ENCODE measurements around the gene LCN6. TPM values are rescaled to one million over a fixed set of nuclear protein-coding genes. Genes with fewer than 3 reads are reported as not detected.

Gene LCN6
- total and polyA plus RNA-seq, 10 of the 15 experiments (the other 5 are each of a cell fraction or from before 2014, with no cell fraction given) = not detected

GRCh38 chr9:136774416-136775045 lies 26.2 kb upstream of the LCN6 start:
- H3K79me2 ChIP-seq (ENCODE audit: control insufficient read depth, insufficient read depth, low read length) = no peaks in the 10 kb centered on the region
- H3K27ac ChIP-seq (ENCODE audit: control insufficient read depth, insufficient read depth) = no peak overlapping the region
- no TSS peak for BruUV-seq (replicated peaks)
- CTCF ChIA-PET = interaction anchor here (9.3 kb wide), 1 partner anchor 9 kb away, joined by 163 read pairs; no protein-coding TSS in a partner anchor
- no peak for DNase-seq (ENCODE audit: low read depth, low spot score)
- intact Hi-C loops (cut with micrococcal nuclease; ENCODE audit: unreplicated experiment) (no loop called here), in situ Hi-C loops (cut with MboI) (no loop called here)
- no peak for FAIRE-seq
- POLR2A ChIA-PET = no interaction called here
- no peaks in the 10 kb centered on the region; a peak in 1 of 4 replicates for H3K27me3 ChIP-seq (replicated peaks in 1 of 2; ENCODE audit: control insufficient read depth in 2 of 2, insufficient read depth in 2 of 2, low read length in 1 of 2)
- no peak overlapping the region for H3K4me3 ChIP-seq
- no peak overlapping the region for H2AFZ ChIP-seq (ENCODE audit: control insufficient read depth, low read depth, low read length)
- no peak for ATAC-seq
- no peak overlapping the region for H3K4me2 ChIP-seq (ENCODE audit: control insufficient read depth, insufficient read depth)
- RAD21 ChIA-PET (ENCODE audit: unreplicated experiment) = no interaction called here
- 48% methylated on average over 12 of the region's 12 CpGs for WGBS (ENCODE audit: insufficient coverage, insufficient replicate concordance, low lambda C conversion rate, missing lambda C conversion rate)
- H3K9ac ChIP-seq (ENCODE audit: control insufficient read depth, insufficient read depth, low read length) = no peak overlapping the region
- no peaks in the 10 kb centered on the region for H3K36me3 ChIP-seq (ENCODE audit: control insufficient read depth in 2 of 2, insufficient read depth in 2 of 2, low read length in 1 of 2)
- SMC1A ChIA-PET (ENCODE audit: uncharacterized antibody, unreplicated experiment) = no interaction called here
- H3K4me1 ChIP-seq (ENCODE audit: control insufficient read depth, insufficient read depth, low read length) = no peaks in the 10 kb centered on the region
- no peak for TF ChIP-seq NBN (IDR thresholded peaks at IDR 0.05)
- H3K9me3 ChIP-seq (replicated peaks; ENCODE audit: control insufficient read depth, insufficient read depth, low read length) = peaks cover 6% of the 10 kb centered on the region; the same call in 2 of the 3 replicates
- no peaks in the 10 kb centered on the region for H4K20me1 ChIP-seq (ENCODE audit: control insufficient read depth, insufficient read depth)

DNA sequence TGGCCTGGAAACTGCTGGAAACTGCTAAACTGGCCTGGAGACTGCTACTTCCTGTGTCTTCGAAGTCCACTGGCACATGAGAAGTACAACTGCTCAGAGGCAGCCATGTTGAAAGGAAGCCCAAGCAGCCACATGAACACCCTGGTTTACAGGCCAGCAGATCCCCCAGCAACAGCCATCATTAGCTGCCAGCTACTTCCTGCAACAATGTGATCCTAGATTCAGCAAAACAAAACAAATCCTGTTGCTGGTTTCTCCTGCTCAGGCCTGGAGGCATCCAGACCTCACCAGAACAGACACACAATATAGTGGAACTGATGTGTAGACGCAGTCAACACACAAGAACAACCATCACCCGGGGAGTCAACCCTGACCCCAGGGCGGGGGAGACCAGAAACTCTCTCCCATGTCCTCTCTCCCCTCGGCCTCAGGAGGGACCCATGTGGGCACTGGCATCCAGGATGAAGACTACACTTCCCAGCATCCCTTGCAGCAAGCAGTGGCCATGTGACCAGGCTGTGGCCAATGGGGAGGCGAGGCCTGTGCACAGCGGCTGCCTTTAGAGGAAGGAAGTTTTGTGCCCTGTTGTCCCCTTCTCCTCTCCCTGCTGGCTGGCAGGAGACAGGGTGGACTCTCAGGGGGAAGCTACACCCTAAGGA lies 25.2 kb upstream of the LCN6 start:
- ChIA-PET SMC1A (ENCODE audit: uncharacterized antibody, unreplicated experiment) (no interaction called here), CTCF (interaction anchor here (0.8 to 9.3 kb wide), 2 partner anchors 10 to 15 kb away, joined by 4 to 163 read pairs; partner anchors contain the start of gene LCN8), RAD21 (ENCODE audit: unreplicated experiment) (no interaction called here), POLR2A (no interaction called here)
- Histone ChIP-seq H3K4me3 (no peak overlapping the region), H3K36me3 (ENCODE audit: control insufficient read depth in 2 of 2, insufficient read depth in 2 of 2, low read length in 1 of 2) (no peaks in the 10 kb centered on the region), H3K9ac (ENCODE audit: control insufficient read depth, insufficient read depth, low read length) (no peak overlapping the region), H3K27ac (ENCODE audit: control insufficient read depth, insufficient read depth) (no peak overlapping the region), H3K27me3 (replicated peaks in 1 of 2; ENCODE audit: control insufficient read depth in 2 of 2, insufficient read depth in 2 of 2, low read length in 1 of 2) (no peaks in the 10 kb centered on the region; a peak in 1 of 4 replicates), H4K20me1 (ENCODE audit: control insufficient read depth, insufficient read depth) (no peaks in the 10 kb centered on the region), H2AFZ (ENCODE audit: control insufficient read depth, low read depth, low read length) (peak overlapping the region; percentile 89), H3K4me2 (ENCODE audit: control insufficient read depth, insufficient read depth) (no peak overlapping the region), H3K9me3 (replicated peaks; ENCODE audit: control insufficient read depth, insufficient read depth, low read length) (peaks cover 6% of the 10 kb centered on the region; the same call in 2 of the 3 replicates), H3K4me1 (ENCODE audit: control insufficient read depth, insufficient read depth, low read length) (no peaks in the 10 kb centered on the region), H3K79me2 (ENCODE audit: control insufficient read depth, insufficient read depth, low read length) (no peaks in the 10 kb centered on the region)
- FAIRE-seq (no peak), ATAC-seq (peak; percentile 92), DNase-seq (ENCODE audit: low read depth, low spot score) (no peak)
- 35% methylated on average over 7 of the region's 7 CpGs for WGBS (ENCODE audit: insufficient coverage, insufficient replicate concordance, low lambda C conversion rate, missing lambda C conversion rate)
- BruUV-seq (replicated peaks) = no TSS peak
- TF ChIP-seq SMAD1 (IDR thresholded peaks at IDR 0.05; ENCODE audit: low read depth, partially characterized antibody) (no peak), NFIC (IDR thresholded peaks at IDR 0.05; ENCODE audit: low read depth, low read length) (no peak), ATF3 (IDR thresholded peaks at IDR 0.05; ENCODE audit: borderline replicate concordance, extremely low read depth, low read depth, low read length) (peak; percentile 70; the same call in 1 of the 2 replicates), CBX5 (IDR thresholded peaks at IDR 0.05; ENCODE audit: low read depth) (0 out of 2 replicates have a peak, but pooled peaks have one; percentile 24), ESRRA (IDR thresholded peaks at IDR 0.05; ENCODE audit: low read length) (no peak), SMAD5 (IDR thresholded peaks at IDR 0.05; ENCODE audit: low read depth) (no peak), RAD51 (IDR thresholded peaks at IDR 0.05) (peak; percentile 57; the same call in 1 of the 2 replicates), YY1 (IDR thresholded peaks at IDR 0.05; ENCODE audit: low read depth, low read length) (peak; percentile 86), NFYB (IDR thresholded peaks at IDR 0.05; ENCODE audit: insufficient read depth, low read depth, low read length) (peak; percentile 88), SIX5 (IDR thresholded peaks at IDR 0.05; ENCODE audit: low read depth, low read length, severe bottlenecking) (peak; percentile 72), USF1 (IDR thresholded peaks at IDR 0.05; ENCODE audit: borderline replicate concordance, extremely low read length, insufficient read depth, low read depth, low read length) (peak; percentile 94), PAX8 (IDR thresholded peaks at IDR 0.05) (no peak), HCFC1 (IDR thresholded peaks at IDR 0.05; ENCODE audit: low read length) (peak; percentile 71)
- TF ChIP-seq, protein P1, sequence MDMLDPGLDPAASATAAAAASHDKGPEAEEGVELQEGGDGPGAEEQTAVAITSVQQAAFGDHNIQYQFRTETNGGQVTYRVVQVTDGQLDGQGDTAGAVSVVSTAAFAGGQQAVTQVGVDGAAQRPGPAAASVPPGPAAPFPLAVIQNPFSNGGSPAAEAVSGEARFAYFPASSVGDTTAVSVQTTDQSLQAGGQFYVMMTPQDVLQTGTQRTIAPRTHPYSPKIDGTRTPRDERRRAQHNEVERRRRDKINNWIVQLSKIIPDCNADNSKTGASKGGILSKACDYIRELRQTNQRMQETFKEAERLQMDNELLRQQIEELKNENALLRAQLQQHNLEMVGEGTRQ (IDR thresholded peaks at IDR 0.05; ENCODE audit: borderline replicate concordance, low read depth, low read length) = peak; percentile 54
- intact Hi-C loops (cut with micrococcal nuclease; ENCODE audit: unreplicated experiment) = no loop called here
- in situ Hi-C loops (cut with MboI) = no loop called here
